Endodermal cell (in vitro differentiated cells): ENCODE results near the gene FMNL3. TPM values are rescaled to one million over a fixed set of nuclear protein-coding genes. Genes with fewer than 3 reads are reported as not detected.
A peak's percentile ranks its signal among the peaks of the same experiment; 100 is the strongest.

ENCODE experiments used
- DNase-seq: peaks from one replicate; pipeline ENCODE4 v3.0.0-alpha.2; 2017
- H3K27ac ChIP-seq: 2 replicates; pipeline ENCODE4 v1.5.1; 2013; ENCODE audit warnings: mild to moderate bottlenecking, low read depth, low read length, moderate library complexity
- H3K27me3 ChIP-seq: 2 replicates; pipeline ENCODE4 v1.6.1; 2013; ENCODE audit warnings: mild to moderate bottlenecking, low read length, moderate library complexity; ENCODE audit not compliant: insufficient read depth, control insufficient read depth, poor library complexity, severe bottlenecking
- H3K36me3 ChIP-seq: 2 replicates; pipeline ENCODE4 v1.7.0; 2013; ENCODE audit warnings: mild to moderate bottlenecking, low read length, moderate library complexity; ENCODE audit not compliant: control insufficient read depth, insufficient read depth
- H3K4me1 ChIP-seq: one replicate; pipeline ENCODE4 v1.7.0; 2013; ENCODE audit warnings: low read length; ENCODE audit not compliant: control insufficient read depth, insufficient read depth
- H3K4me3 ChIP-seq: 2 replicates; pipeline ENCODE4 v1.5.1; 2013; ENCODE audit warnings: mild to moderate bottlenecking, low read length, moderate library complexity
- H3K9ac ChIP-seq: 2 replicates; pipeline ENCODE4 v1.6.1; 2013; ENCODE audit warnings: mild to moderate bottlenecking, low read length, moderate library complexity; ENCODE audit not compliant: poor library complexity, severe bottlenecking; ENCODE audit errors: extremely low read depth
- H3K9me3 ChIP-seq: 2 replicates; pipeline ENCODE4 v1.6.1; 2013; ENCODE audit warnings: mild to moderate bottlenecking, low read length, moderate library complexity; ENCODE audit not compliant: control insufficient read depth
- H3K27ac Mint-ChIP-seq: 2 replicates; pipeline ENCODE4 v1.8.0; 2020; ENCODE audit warnings: mixed read lengths
- H3K27me3 Mint-ChIP-seq: 2 replicates; pipeline ENCODE4 v1.8.0; 2021; ENCODE audit warnings: mild to moderate bottlenecking, mixed read lengths; ENCODE audit not compliant: insufficient read depth
- H3K36me3 Mint-ChIP-seq: 2 replicates; pipeline ENCODE4 v1.8.0; 2020; ENCODE audit warnings: low read depth, mixed read lengths
- H3K4me1 Mint-ChIP-seq: 2 replicates; pipeline ENCODE4 v1.8.0; 2020; ENCODE audit warnings: mixed read lengths
- H3K4me3 Mint-ChIP-seq: 2 replicates; pipeline ENCODE4 v1.8.0; 2020; ENCODE audit warnings: mild to moderate bottlenecking, moderate library complexity, mixed read lengths
- H3K9me3 Mint-ChIP-seq: 2 replicates; pipeline ENCODE4 v1.8.0; 2020; ENCODE audit warnings: mild to moderate bottlenecking, mixed read lengths
- WGBS, 2 experiments: methylation state at CpG; one replicate each; pipeline versions ENCODE4 v1.1.5 to v1.1.7; 2013; ENCODE audit warnings: missing lambda C conversion rate in 2 of 2, mixed read lengths in 1 of 2; ENCODE audit not compliant: insufficient coverage in 1 of 2, insufficient read length in 1 of 2; 5-methylcytosine and 5-hydroxymethylcytosine counted together
- total RNA-seq, 2 donors: library from RNA; stranded (reverse); fragmentation: NEBNext Ultra II Directional in 1 of 2; extraction: Animal tissue kit (Norgen Biotek cat#: 25700) in 1 of 2; gene quantifications; 2 replicates in 1 of 2; 3 replicates in 1 of 2; pipeline ENCODE4 v1.2.1, GENCODE V29; 2021
- TF ChIP-seq, protein P1 (sequence below): fragments of 200-600 bp; sonication (generic); conservative IDR thresholded peaks from 2 replicates; pipeline ENCODE4 v1.5.0; 2021; ENCODE audit warnings: antibody characterized with exemption, mild to moderate bottlenecking

FMNL3 gene
- total RNA-seq, 2 donors from 2014 or later: 22.4 to 23.5 TPM

- no peak overlapping the region for H3K4me3 Mint-ChIP-seq
- 92 to 95% methylated on average over 2 to 3 of the region's 3 CpGs for WGBS, 2 experiments
- peaks cover 10% of the 10 kb centered on the region for H3K4me1 Mint-ChIP-seq
These were observed 46.0 kb downstream of the FMNL3 start for GRCh38 chr12:49661191-49661590.

GRCh38 chr12:49659753-49660152 lies 47.5 kb downstream of the FMNL3 start:
- Histone ChIP-seq H3K4me1 (no peaks in the 10 kb centered on the region), H3K9ac (no peak overlapping the region), H3K36me3 (peaks cover 53% of the 10 kb centered on the region), H3K27me3 (no peaks in the 10 kb centered on the region), H3K9me3 (no peaks in the 10 kb centered on the region), H3K4me3 (no peak overlapping the region), H3K27ac (no peak overlapping the region)
- Mint-ChIP-seq H3K4me3 (no peak overlapping the region), H3K4me1 (peaks cover 10% of the 10 kb centered on the region), H3K36me3 (peaks cover 38% of the 10 kb centered on the region), H3K27ac (no peak overlapping the region), H3K27me3 (no peaks in the 10 kb centered on the region), H3K9me3 (no peaks in the 10 kb centered on the region)
- 96 to 100% methylated on average over 1 of the region's 1 CpG for WGBS, 2 experiments
- TF ChIP-seq, protein P1, sequence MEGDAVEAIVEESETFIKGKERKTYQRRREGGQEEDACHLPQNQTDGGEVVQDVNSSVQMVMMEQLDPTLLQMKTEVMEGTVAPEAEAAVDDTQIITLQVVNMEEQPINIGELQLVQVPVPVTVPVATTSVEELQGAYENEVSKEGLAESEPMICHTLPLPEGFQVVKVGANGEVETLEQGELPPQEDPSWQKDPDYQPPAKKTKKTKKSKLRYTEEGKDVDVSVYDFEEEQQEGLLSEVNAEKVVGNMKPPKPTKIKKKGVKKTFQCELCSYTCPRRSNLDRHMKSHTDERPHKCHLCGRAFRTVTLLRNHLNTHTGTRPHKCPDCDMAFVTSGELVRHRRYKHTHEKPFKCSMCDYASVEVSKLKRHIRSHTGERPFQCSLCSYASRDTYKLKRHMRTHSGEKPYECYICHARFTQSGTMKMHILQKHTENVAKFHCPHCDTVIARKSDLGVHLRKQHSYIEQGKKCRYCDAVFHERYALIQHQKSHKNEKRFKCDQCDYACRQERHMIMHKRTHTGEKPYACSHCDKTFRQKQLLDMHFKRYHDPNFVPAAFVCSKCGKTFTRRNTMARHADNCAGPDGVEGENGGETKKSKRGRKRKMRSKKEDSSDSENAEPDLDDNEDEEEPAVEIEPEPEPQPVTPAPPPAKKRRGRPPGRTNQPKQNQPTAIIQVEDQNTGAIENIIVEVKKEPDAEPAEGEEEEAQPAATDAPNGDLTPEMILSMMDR: no peak
- DNase-seq: no peak

More at GRCh38 chr12:49661191-49661590, 46.0 kb downstream of the FMNL3 start:
- H3K36me3 ChIP-seq: peaks cover 54% of the 10 kb centered on the region
- Mint-ChIP-seq H3K36me3 (peaks cover 43% of the 10 kb centered on the region), H3K27ac (no peak overlapping the region), H3K9me3 (no peaks in the 10 kb centered on the region), H3K27me3 (no peaks in the 10 kb centered on the region)
- no peak overlapping the region for H3K9ac ChIP-seq
- TF ChIP-seq, protein P1: no peak
- no peaks in the 10 kb centered on the region for H3K4me1 ChIP-seq
- H3K4me3 ChIP-seq: no peak overlapping the region
- no peaks in the 10 kb centered on the region for H3K9me3 ChIP-seq
- no peak overlapping the region for H3K27ac ChIP-seq
- no peak for DNase-seq
- H3K27me3 ChIP-seq: no peaks in the 10 kb centered on the region

- Histone ChIP-seq H3K9me3 (no peaks in the 10 kb centered on the region), H3K36me3 (peaks cover 62% of the 10 kb centered on the region), H3K27me3 (no peaks in the 10 kb centered on the region), H3K4me3 (no peak overlapping the region), H3K9ac (no peak overlapping the region), H3K27ac (no peak overlapping the region), H3K4me1 (no peaks in the 10 kb centered on the region)
- Mint-ChIP-seq H3K27me3 (no peaks in the 10 kb centered on the region), H3K9me3 (no peaks in the 10 kb centered on the region), H3K27ac (peak overlapping the region; percentile 37), H3K4me1 (peaks cover 5% of the 10 kb centered on the region), H3K36me3 (peaks cover 46% of the 10 kb centered on the region), H3K4me3 (no peak overlapping the region)
- WGBS, 2 experiments: 95 to 97% methylated on average over 9 to 13 of the region's 13 CpGs
- no peak for DNase-seq
- TF ChIP-seq, protein P1: no peak
These were observed 48.9 kb downstream of the FMNL3 start for GRCh38 chr12:49658276-49658675.
